LNCaP clone FGC (cell line): ENCODE measurements around the gene SPTB.

Experiments
- DNase-seq: peaks from one replicate; pipeline ENCODE4 v3.0.0-alpha.2; 2011; ENCODE audit warnings: low read depth
- H3K4me3 ChIP-seq: 2 replicates; pipeline ENCODE4 v1.5.1; 2011; ENCODE audit warnings: mild to moderate bottlenecking, low read depth, low read length, control low read depth
- TF ChIP-seq, protein P1 (sequence below): IDR thresholded peaks from 2 replicates; pipeline ENCODE4 v1.5.1; 2012; ENCODE audit warnings: mild to moderate bottlenecking; ENCODE audit not compliant: control insufficient read depth, insufficient read depth; ENCODE audit errors: extremely low read depth

SPTB gene

DNA sequence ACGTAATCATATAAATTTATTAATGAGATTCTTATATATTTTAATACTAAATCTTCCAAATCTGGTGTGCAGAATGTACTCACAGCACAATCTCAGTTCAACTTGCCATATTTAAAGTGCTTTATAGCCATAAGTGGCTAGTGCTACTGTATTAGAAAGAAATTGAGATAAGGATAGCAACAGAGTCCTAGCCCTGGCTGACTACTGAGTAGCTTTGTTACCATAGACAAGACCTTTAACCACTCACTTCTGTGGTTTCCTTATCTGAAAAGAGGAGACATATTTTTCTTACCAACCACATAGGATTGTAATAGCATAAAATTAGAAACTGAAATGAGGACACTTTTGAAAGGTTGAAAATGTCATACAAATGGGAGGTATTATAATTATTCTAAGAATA is 32.6 kb upstream of the SPTB start:
- TF ChIP-seq, protein P1, sequence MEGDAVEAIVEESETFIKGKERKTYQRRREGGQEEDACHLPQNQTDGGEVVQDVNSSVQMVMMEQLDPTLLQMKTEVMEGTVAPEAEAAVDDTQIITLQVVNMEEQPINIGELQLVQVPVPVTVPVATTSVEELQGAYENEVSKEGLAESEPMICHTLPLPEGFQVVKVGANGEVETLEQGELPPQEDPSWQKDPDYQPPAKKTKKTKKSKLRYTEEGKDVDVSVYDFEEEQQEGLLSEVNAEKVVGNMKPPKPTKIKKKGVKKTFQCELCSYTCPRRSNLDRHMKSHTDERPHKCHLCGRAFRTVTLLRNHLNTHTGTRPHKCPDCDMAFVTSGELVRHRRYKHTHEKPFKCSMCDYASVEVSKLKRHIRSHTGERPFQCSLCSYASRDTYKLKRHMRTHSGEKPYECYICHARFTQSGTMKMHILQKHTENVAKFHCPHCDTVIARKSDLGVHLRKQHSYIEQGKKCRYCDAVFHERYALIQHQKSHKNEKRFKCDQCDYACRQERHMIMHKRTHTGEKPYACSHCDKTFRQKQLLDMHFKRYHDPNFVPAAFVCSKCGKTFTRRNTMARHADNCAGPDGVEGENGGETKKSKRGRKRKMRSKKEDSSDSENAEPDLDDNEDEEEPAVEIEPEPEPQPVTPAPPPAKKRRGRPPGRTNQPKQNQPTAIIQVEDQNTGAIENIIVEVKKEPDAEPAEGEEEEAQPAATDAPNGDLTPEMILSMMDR = no peak
- H3K4me3 ChIP-seq = no peak overlapping the region
- no peak for DNase-seq

DNA sequence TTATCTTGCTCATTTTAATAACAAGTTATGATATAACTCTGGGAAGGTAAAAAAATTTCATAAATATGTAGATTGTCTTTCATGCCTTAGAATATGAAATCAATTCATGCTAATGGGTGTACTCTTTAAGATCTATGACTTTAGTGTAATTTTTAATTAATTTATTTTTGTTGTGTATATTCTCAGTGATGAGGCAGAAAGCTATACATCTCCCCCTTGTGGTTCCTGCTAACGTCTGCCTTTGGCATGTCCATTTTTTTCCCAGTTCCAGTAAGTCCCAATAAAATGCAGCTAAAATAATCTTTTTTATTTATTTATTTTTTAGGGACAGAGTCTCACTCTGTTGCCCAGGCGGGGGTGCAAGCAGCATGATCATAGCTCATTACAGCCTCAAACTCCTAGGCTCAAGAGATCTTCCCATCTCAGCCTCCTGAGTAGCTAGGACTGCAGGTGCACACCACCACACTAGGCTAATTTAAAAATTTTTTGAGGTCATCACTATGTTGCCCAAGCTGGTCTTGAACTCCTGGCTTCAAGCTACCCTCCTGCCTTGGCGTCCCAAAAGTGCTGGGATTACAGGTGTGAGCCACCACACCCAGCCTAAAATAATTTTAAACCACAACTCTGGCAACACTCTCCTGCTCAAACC is 31.3 kb upstream of the SPTB start:
- no peak for DNase-seq
- TF ChIP-seq, protein P1 = peak; percentile 65
- H3K4me3 ChIP-seq = no peak overlapping the region

DNA sequence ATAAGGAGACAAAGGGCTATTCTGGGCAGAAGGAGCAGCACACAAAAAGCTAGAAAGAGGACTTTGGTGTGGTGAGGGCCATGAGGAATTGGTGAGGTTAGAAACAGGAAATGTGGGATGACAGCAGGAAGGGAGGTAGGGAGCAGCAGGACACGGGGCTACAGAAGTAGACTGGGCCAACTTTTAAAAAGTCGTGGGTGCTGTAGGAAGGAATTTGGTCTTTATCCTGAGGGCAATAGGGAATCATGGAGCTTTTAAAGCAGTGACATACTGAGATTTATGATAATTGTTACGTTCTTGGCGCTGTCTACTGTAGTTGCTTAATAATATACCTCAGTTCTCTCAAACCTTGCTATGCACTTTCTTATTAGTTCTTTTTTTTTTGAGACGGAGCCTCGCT is 26.3 kb upstream of the SPTB start:
- TF ChIP-seq, protein P1 = no peak
- no peak overlapping the region for H3K4me3 ChIP-seq
- no peak for DNase-seq

DNA sequence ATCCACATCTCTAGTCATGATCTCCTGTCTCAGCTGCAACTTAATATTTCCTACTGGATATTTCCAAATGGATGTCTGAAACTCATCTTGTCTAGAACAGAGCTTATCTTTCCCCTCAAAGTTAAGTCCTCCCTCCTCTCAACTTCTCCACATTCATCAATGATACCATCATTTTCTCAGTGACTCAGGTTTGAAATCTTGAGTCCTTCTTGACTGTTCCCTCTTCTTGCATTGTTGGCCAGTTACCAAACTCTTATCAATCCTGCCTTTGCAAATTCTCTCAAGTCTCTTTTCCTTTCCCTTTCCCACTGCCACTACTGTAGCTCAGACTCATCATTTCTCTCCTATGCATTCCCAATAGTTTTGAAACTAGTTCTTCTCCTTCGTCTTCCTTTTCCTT is 20.3 kb upstream of the SPTB start:
- TF ChIP-seq, protein P1 = no peak

DNA sequence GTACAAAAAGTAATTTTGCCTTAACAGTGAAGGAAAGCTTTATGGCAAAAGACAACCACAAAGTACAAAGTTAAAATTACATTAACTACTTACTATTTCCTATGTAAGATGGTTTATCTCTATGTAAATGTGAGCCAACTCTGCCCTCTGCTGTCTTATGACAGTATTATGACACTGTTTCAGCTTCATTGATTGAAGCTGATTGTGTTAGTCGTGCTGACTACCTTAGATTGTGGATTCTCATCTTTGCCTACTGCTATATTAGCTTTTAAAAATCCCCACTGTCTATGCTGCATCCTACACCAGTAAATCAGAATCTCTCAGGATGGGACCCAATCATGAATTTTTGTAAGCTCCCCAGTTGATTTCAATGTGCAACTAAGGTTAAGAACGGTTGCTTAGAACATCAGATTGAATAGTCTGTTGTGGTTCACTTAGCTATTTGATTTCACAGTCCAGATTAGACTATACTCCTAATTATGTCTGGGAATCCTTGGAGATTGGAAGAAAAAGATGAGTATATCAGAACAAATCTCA is 12.2 kb upstream of the SPTB start:
- DNase-seq = peak; percentile 63
- TF ChIP-seq, protein P1 = peak; percentile 74

More for the DNA sequence above, 20.3 kb upstream of the SPTB start:
- DNase-seq = no peak
- no peak overlapping the region for H3K4me3 ChIP-seq

DNA sequence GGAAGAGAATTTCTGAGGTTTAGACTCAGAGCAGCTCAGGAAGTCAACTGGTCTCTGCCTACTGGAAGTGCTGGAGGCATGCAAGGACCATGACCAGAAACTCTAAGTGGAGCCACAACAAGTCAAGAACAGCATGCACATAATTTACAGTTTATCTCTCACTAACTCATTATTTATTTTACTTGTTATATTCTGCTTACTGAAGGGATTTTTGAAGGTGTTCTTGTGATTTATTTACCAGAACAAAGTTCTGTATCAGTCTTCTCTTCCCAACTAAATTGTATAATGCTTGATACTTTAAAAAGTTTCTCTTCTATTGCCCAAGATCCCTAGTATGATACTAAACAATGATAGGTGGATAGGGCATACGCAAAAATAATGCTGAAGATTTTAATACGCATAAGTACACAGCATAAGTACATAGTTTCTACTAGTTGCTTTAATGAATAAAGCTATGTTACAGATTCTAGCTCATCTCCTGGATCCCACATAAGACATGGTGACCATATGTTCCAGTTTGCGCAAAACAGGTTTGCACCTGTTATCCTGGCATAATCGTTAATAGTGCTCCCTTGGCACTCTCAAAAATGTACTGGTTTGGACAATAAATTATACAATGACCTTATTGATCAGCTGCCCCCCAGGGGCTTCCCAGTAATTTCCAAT is 11.6 kb upstream of the SPTB start:
- TF ChIP-seq, protein P1 = no peak
- no peak overlapping the region for H3K4me3 ChIP-seq
- DNase-seq = no peak

More for the DNA sequence above, 12.2 kb upstream of the SPTB start:
- no peak overlapping the region for H3K4me3 ChIP-seq

DNA sequence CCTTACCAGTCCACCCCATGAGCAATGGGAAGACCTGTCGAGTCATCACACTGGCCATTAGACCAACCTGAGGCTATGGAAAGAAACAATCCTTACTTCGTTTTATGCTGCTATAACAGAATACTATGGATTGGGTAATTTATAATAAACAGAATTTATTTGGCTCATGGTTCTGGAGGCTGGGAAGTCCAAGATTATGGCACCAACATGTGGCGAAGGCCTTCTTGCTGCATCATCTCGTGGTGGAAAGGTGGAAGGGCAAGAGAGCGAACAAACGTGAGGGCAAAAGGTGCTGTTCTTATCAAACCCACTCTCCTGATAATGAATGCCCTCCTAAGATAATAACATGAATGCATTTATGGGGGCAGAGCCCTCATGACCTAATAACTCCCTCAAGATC is 9.6 kb upstream of the SPTB start:
- TF ChIP-seq, protein P1 = no peak

More for the DNA sequence above, 9.6 kb upstream of the SPTB start:
- no peak overlapping the region for H3K4me3 ChIP-seq
- no peak for DNase-seq
